D721Med (cell line): Measurements from ENCODE around the gene MRPS33.

ENCODE experiments used
- DNase-seq: peaks from one replicate; pipeline ENCODE4 v3.0.0; 2011; ENCODE audit warnings: low spot score; ENCODE audit not compliant: insufficient read length
- FAIRE-seq: peaks from 2 replicates; lab custom pipeline; 2011; peaks lifted over from hg19 to GRCh38; lab: Jason Lieb, UNC
- TF ChIP-seq, protein P1 (sequence below): IDR thresholded peaks from 2 replicates; pipeline ENCODE4 v1.5.1; 2012; ENCODE audit warnings: mild to moderate bottlenecking, control low read depth; ENCODE audit not compliant: insufficient read depth; ENCODE audit errors: missing control alignments

MRPS33 gene

DNA sequence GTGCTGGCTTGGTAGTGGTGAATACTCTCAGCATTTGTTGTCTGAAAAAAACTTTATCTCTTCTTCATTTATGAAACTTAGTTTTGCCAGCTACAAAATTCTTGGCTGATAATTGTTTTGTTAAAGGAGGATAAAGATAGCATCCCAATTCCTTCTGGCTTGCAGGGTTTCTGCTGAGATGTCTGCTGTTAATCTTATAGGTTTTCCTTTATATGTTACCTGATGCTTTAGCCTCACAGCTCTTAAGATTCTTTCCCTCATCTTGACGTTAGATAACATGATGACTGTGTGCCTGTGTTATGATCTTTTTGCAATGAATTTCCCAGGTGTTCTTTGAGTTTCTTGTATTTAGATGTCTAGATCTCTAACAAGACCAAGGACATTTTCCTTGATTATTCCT, 9.9 kb upstream of the MRPS33 start:
- no peak for DNase-seq
- FAIRE-seq, result no peak
- TF ChIP-seq, protein P1, sequence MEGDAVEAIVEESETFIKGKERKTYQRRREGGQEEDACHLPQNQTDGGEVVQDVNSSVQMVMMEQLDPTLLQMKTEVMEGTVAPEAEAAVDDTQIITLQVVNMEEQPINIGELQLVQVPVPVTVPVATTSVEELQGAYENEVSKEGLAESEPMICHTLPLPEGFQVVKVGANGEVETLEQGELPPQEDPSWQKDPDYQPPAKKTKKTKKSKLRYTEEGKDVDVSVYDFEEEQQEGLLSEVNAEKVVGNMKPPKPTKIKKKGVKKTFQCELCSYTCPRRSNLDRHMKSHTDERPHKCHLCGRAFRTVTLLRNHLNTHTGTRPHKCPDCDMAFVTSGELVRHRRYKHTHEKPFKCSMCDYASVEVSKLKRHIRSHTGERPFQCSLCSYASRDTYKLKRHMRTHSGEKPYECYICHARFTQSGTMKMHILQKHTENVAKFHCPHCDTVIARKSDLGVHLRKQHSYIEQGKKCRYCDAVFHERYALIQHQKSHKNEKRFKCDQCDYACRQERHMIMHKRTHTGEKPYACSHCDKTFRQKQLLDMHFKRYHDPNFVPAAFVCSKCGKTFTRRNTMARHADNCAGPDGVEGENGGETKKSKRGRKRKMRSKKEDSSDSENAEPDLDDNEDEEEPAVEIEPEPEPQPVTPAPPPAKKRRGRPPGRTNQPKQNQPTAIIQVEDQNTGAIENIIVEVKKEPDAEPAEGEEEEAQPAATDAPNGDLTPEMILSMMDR, result no peak

DNA sequence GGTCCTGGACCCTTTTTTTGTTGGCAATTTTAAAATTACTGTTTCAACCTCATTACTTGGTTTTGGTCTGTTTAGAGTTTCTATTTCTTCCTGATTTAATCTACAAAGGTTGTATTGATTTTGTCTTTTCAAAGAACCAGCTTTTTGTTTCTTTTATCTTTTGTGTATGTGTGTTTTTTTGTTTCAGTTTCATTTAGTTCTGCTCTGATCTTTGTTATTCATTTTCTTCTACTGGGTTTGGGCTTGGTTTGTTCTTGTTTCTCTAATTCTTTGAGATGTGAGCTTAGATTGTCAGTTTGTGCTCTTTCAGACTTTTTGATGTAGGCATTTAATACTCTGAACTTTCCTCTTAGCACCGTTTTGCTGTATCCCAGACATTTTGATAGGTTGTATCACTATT, 8.5 kb upstream of the MRPS33 start:
- TF ChIP-seq, protein P1, result no peak
- DNase-seq (no peak), FAIRE-seq (no peak)

GRCh38 chr7:141017555-141017954, 2.8 kb upstream of the MRPS33 start:
- TF ChIP-seq, protein P1, result no peak
- no peak for DNase-seq
- no peak for FAIRE-seq

DNA sequence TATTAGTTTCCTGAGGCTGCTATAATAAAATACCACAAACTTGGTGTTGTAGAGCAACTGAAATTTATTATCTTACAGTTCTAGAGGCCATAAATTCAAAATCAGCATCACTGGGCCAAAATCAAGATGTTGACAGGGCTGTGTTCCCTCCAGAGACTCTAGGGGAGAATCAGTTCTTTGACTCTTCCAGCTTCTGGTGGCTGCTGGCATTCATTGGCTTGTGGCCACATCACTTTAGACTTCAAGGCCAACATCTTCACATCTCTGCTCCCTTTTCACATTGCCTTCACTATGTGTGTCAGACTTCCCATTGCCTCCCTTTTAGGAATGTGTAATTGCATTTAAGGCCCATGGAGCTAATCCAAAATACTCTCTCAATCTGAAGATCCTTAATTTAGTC, 1.6 kb upstream of the MRPS33 start:
- TF ChIP-seq, protein P1, result no peak
- no peak for DNase-seq
- FAIRE-seq, result no peak

GRCh38 chr7:141014125-141014523, 628 bp downstream of the MRPS33 start:
- DNase-seq (no peak), FAIRE-seq (no peak)
- TF ChIP-seq, protein P1, result no peak

- FAIRE-seq (no peak), DNase-seq (no peak)
- TF ChIP-seq, protein P1, result no peak
Observed at GRCh38 chr7:141013345-141013715, 1.4 kb downstream of the MRPS33 start.

DNA sequence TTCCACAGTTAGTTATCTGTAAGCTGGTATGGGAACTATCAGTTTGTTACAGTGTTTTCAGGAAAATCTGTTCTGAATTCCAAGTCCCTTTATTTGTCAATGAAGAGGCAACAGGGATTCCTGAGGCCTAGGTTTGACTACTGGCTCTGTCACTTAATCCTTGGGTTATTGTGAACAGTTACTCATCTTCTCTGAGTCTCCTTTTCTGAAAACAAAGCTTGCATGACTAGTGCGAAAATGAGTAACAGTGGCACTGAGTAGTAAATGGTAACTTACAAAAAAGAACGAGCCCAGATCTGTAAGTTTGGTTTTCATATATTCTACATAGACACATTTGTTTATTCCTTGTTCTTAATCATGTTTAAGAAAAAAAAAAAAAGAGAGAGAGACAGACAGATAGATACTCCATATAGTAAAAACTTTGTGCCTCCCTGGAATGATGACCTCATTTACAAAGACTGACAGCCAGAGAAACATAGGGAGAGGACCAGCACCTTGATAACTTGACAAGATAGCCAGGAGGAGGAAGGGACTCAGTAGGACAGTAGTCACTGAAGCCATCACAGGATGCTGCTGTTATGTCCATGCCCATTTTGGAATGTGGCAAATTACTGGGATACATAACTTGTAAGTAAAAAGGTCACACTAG, 1.9 kb downstream of the MRPS33 start:
- FAIRE-seq, result no peak
- TF ChIP-seq, protein P1, result no peak
- no peak for DNase-seq
